H9 (cell line): Measurements from ENCODE around the gene MGAT4C. TPM values are rescaled to one million over a fixed set of nuclear protein-coding genes. Genes with fewer than 3 reads are reported as not detected.

Experiments used
- DNase-seq: peaks from one replicate; pipeline ENCODE4 v3.0.0-alpha.2; 2017
- H2AFZ ChIP-seq: one replicate; pipeline ENCODE4 v1.6.1; 2013; ENCODE audit warnings: mild to moderate bottlenecking, low read length, control low read depth, moderate library complexity
- H2AK5ac ChIP-seq: 2 replicates; pipeline ENCODE4 v1.6.1; 2013; ENCODE audit warnings: low read length, control low read depth, mixed read lengths; ENCODE audit not compliant: insufficient read length
- H2BK120ac ChIP-seq: one replicate; pipeline ENCODE4 v1.6.1; 2013; ENCODE audit warnings: low read depth, mild to moderate bottlenecking, low read length, control low read depth, inconsistent platforms; ENCODE audit not compliant: poor library complexity, severe bottlenecking
- H2BK12ac ChIP-seq: 2 replicates; pipeline ENCODE4 v1.6.1; 2013; ENCODE audit warnings: low read length, control low read depth, mixed read lengths, low read depth; ENCODE audit not compliant: insufficient read length
- H2BK15ac ChIP-seq: 2 replicates; pipeline ENCODE4 v1.6.1; 2013; ENCODE audit warnings: low read depth, low read length, control low read depth
- H2BK20ac ChIP-seq: one replicate; pipeline ENCODE4 v1.6.1; 2013; ENCODE audit warnings: low read depth, mild to moderate bottlenecking, low read length, control low read depth, inconsistent platforms; ENCODE audit not compliant: poor library complexity, severe bottlenecking
- H2BK5ac ChIP-seq: 2 replicates; pipeline ENCODE4 v1.6.1; 2013; ENCODE audit warnings: low read length, control low read depth, mixed read lengths; ENCODE audit not compliant: insufficient read length
- H3K14ac ChIP-seq: 2 replicates; pipeline ENCODE4 v1.6.1; 2013; ENCODE audit warnings: low read length, control low read depth; ENCODE audit not compliant: insufficient read depth
- H3K18ac ChIP-seq: 2 replicates; pipeline ENCODE4 v1.6.1; 2013; ENCODE audit warnings: low read depth, mild to moderate bottlenecking, mixed read lengths, low read length, control low read depth; ENCODE audit not compliant: insufficient read length
- H3K23ac ChIP-seq: 2 replicates; pipeline ENCODE4 v1.6.1; 2013; ENCODE audit warnings: low read length, control low read depth, mixed read lengths, low read depth; ENCODE audit not compliant: insufficient read length
- H3K23me2 ChIP-seq: 2 replicates; pipeline ENCODE4 v1.6.1; 2013; ENCODE audit warnings: low read depth, mild to moderate bottlenecking, mixed read lengths, low read length, control low read depth; ENCODE audit not compliant: insufficient read length, poor library complexity, severe bottlenecking
- H3K27ac ChIP-seq: 2 replicates; pipeline ENCODE4 v1.5.1; 2013; ENCODE audit warnings: low read length, control low read depth, mixed read lengths, low read depth; ENCODE audit not compliant: insufficient read length
- H3K27me3 ChIP-seq: 2 replicates; pipeline ENCODE4 v1.6.1; 2013; ENCODE audit warnings: low read length, control low read depth, inconsistent platforms; ENCODE audit not compliant: insufficient read depth
- H3K4ac ChIP-seq: 2 replicates; pipeline ENCODE4 v1.6.1; 2013; ENCODE audit warnings: low read depth, mild to moderate bottlenecking, control low read depth, inconsistent platforms, low read length, moderate library complexity
- H3K4me1 ChIP-seq: 2 replicates; pipeline ENCODE4 v1.6.1; 2013; ENCODE audit warnings: low read length, control low read depth, inconsistent platforms; ENCODE audit not compliant: insufficient read depth
- H3K4me2 ChIP-seq: 2 replicates; pipeline ENCODE4 v1.6.1; 2013; ENCODE audit warnings: low read length, control low read depth, mixed read lengths; ENCODE audit not compliant: insufficient read length, insufficient read depth
- H3K56ac ChIP-seq: 2 replicates; pipeline ENCODE4 v1.6.1; 2013; ENCODE audit warnings: low read depth, mild to moderate bottlenecking, mixed read lengths, low read length, control low read depth; ENCODE audit not compliant: insufficient read length
- H3K79me1 ChIP-seq: 2 replicates; pipeline ENCODE4 v1.6.1; 2013; ENCODE audit warnings: low read depth, mild to moderate bottlenecking, moderate library complexity, low read length, control low read depth, inconsistent platforms; ENCODE audit not compliant: insufficient read depth, poor library complexity, severe bottlenecking
- H3K79me2 ChIP-seq: 2 replicates; pipeline ENCODE4 v1.6.1; 2013; ENCODE audit warnings: low read length, control low read depth, inconsistent platforms; ENCODE audit not compliant: insufficient read depth
- H3K9ac ChIP-seq: 2 replicates; pipeline ENCODE4 v1.6.1; 2013; ENCODE audit warnings: low read length, control low read depth, mixed read lengths; ENCODE audit not compliant: insufficient read length; ENCODE audit errors: extremely low read depth
- H3K9me3 ChIP-seq: one replicate; pipeline ENCODE4 v1.6.1; 2013; ENCODE audit warnings: low read depth, low read length, inconsistent platforms; ENCODE audit not compliant: control insufficient read depth
- H3T11ph ChIP-seq: one replicate; pipeline ENCODE4 v1.6.1; 2013; ENCODE audit warnings: mild to moderate bottlenecking, low read length, control low read depth, inconsistent platforms
- H4K20me1 ChIP-seq: one replicate; pipeline ENCODE4 v1.6.1; 2013; ENCODE audit not compliant: control insufficient read depth, insufficient read length, insufficient read depth
- H4K5ac ChIP-seq: 2 replicates; pipeline ENCODE4 v1.6.1; 2013; ENCODE audit warnings: low read depth, mild to moderate bottlenecking, mixed read lengths, low read length, control low read depth; ENCODE audit not compliant: insufficient read length
- H4K8ac ChIP-seq: replicated peaks from 2 replicates; pipeline ENCODE4 v1.6.1; 2013; ENCODE audit warnings: low read length, control low read depth, mixed read lengths, low read depth; ENCODE audit not compliant: insufficient read length
- H4K91ac ChIP-seq: 2 replicates; pipeline ENCODE4 v1.6.1; 2013; ENCODE audit warnings: low read depth, mild to moderate bottlenecking, moderate library complexity, mixed read lengths, low read length, control low read depth; ENCODE audit not compliant: insufficient read length
- H3K27ac Mint-ChIP-seq, 3 experiments: 2 replicates in 2 of 3; 3 replicates in 1 of 3; pipeline ENCODE4 v1.8.0; 2020 to 2021; ENCODE audit warnings: mixed read lengths in 3 of 3, mild to moderate bottlenecking in 1 of 3, moderate library complexity in 1 of 3
- H3K27me3 Mint-ChIP-seq: 2 replicates; pipeline ENCODE4 v1.8.0; 2021; ENCODE audit warnings: low read depth, mild to moderate bottlenecking, moderate library complexity, mixed read lengths
- H3K36me3 Mint-ChIP-seq, 3 experiments: 2 replicates in 2 of 3; 3 replicates in 1 of 3; pipeline ENCODE4 v1.8.0; 2020 to 2021; ENCODE audit warnings: low read depth in 3 of 3, mixed read lengths in 3 of 3; ENCODE audit not compliant: insufficient read depth in 1 of 3
- H3K4me1 Mint-ChIP-seq, 2 experiments: 2 replicates each; pipeline ENCODE4 v1.8.0; 2020; ENCODE audit warnings: mixed read lengths in 2 of 2
- H3K4me3 Mint-ChIP-seq, 2 experiments: 2 replicates in 1 of 2; 3 replicates in 1 of 2; pipeline ENCODE4 v1.8.0; 2020 to 2021; ENCODE audit warnings: mild to moderate bottlenecking in 2 of 2, mixed read lengths in 2 of 2, moderate library complexity in 1 of 2
- H3K9me3 Mint-ChIP-seq, 2 experiments: 2 replicates in 1 of 2; 3 replicates in 1 of 2; pipeline ENCODE4 v1.8.0; 2020; ENCODE audit warnings: mild to moderate bottlenecking in 2 of 2, mixed read lengths in 2 of 2, moderate library complexity in 1 of 2
- WGBS: extraction: QIAGEN DNeasy Blood & Tissue Kit; methylation state at CpG from one replicate; pipeline ENCODE4 v1.1.7; 2013; ENCODE audit warnings: missing lambda C conversion rate, low lambda C conversion rate, mixed read lengths; ENCODE audit not compliant: insufficient read length; ENCODE audit errors: extremely low coverage; 5-methylcytosine and 5-hydroxymethylcytosine counted together
- total RNA-seq: library from RNA; stranded (reverse); gene quantifications from 2 replicates; pipeline ENCODE4 v1.2.1, GENCODE V29; 2021
- TF ChIP-seq, protein P1 (sequence below): fragments of 200-600 bp; sonication (generic); conservative IDR thresholded peaks from 3 replicates; pipeline ENCODE4 v1.8.0; 2021; ENCODE audit warnings: antibody characterized with exemption, mild to moderate bottlenecking

The MGAT4C gene
- total RNA-seq, 1 experiment from 2014 or later = 1.3 TPM

DNA sequence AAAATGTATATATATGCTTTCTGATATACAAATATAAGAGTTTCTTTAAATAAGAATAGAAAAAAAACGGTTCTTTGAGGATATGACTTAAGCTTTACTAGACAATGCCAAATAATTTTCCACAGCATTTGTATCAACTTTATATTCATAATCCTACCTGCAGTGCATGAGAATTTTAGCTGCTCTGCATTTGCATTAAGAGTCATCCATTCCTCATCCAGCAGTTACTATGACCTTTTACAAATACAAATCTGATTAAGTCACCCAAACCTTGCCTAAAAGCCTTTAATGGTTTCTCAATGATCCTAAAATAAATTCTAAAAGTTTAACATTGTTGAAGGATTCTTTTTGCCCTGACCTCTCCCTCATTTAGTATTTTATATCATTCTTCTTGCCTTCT, 116.5 kb downstream of the MGAT4C start:
- no peak overlapping the region for H2BK5ac ChIP-seq
- no peak overlapping the region for H4K8ac ChIP-seq
- H2BK12ac ChIP-seq = no peak overlapping the region
- H3K9me3 ChIP-seq = no peaks in the 10 kb centered on the region
- no peaks in the 10 kb centered on the region for H3K4me1 ChIP-seq
- no peak overlapping the region for H3K9ac ChIP-seq
- no peak overlapping the region for H4K5ac ChIP-seq
- no peaks in the 10 kb centered on the region for H3K79me2 ChIP-seq
- H2BK15ac ChIP-seq = no peak overlapping the region
- Mint-ChIP-seq H3K27ac (no peak overlapping the region), H3K4me1 (peaks cover 2 to 5% of the 10 kb centered on the region in 2 experiments), H3K36me3 (no peaks in the 10 kb centered on the region), H3K4me3 (no peak overlapping the region), H3K27me3 (no peaks in the 10 kb centered on the region), H3K9me3 (no peaks in the 10 kb centered on the region)
- no peak overlapping the region for H3K56ac ChIP-seq
- H2BK120ac ChIP-seq = no peak overlapping the region
- WGBS = no CpG with 5 or more reads among the region's 1 CpG
- H4K91ac ChIP-seq = no peak overlapping the region
- no peak overlapping the region for H2BK20ac ChIP-seq
- no peak overlapping the region for H2AK5ac ChIP-seq
- H4K20me1 ChIP-seq = no peaks in the 10 kb centered on the region
- H2AFZ ChIP-seq = no peak overlapping the region
- H3K27ac ChIP-seq = no peak overlapping the region
- H3K23me2 ChIP-seq = no peaks in the 10 kb centered on the region
- H3K4me2 ChIP-seq = no peak overlapping the region
- H3K18ac ChIP-seq = no peak overlapping the region
- no peak overlapping the region for H3K14ac ChIP-seq
- no peaks in the 10 kb centered on the region for H3K79me1 ChIP-seq
- H3K27me3 ChIP-seq = no peaks in the 10 kb centered on the region
- H3K23ac ChIP-seq = no peak overlapping the region
- TF ChIP-seq, protein P1, sequence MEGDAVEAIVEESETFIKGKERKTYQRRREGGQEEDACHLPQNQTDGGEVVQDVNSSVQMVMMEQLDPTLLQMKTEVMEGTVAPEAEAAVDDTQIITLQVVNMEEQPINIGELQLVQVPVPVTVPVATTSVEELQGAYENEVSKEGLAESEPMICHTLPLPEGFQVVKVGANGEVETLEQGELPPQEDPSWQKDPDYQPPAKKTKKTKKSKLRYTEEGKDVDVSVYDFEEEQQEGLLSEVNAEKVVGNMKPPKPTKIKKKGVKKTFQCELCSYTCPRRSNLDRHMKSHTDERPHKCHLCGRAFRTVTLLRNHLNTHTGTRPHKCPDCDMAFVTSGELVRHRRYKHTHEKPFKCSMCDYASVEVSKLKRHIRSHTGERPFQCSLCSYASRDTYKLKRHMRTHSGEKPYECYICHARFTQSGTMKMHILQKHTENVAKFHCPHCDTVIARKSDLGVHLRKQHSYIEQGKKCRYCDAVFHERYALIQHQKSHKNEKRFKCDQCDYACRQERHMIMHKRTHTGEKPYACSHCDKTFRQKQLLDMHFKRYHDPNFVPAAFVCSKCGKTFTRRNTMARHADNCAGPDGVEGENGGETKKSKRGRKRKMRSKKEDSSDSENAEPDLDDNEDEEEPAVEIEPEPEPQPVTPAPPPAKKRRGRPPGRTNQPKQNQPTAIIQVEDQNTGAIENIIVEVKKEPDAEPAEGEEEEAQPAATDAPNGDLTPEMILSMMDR = no peak
- DNase-seq = no peak
- H3K4ac ChIP-seq = no peak overlapping the region
- no peak overlapping the region for H3T11ph ChIP-seq
